ENCODE data around the gene PASD1. TPM values are rescaled to one million over a fixed set of nuclear protein-coding genes. Genes with fewer than 3 reads are reported as not detected.

The PASD1 gene
- total RNA-seq, 6 experiments from 2014 or later, result not detected

- Mint-ChIP-seq H3K4me3 (no peak overlapping the region), H3K27ac (no peak overlapping the region), H3K4me1 (ENCODE audit: low read depth) (no peaks in the 10 kb centered on the region), H3K36me3 (ENCODE audit: low read depth) (no peaks in the 10 kb centered on the region), H3K9me3 (no peaks in the 10 kb centered on the region), H3K27me3 (ENCODE audit: insufficient read depth) (no peaks in the 10 kb centered on the region; the same call in none of the 2 replicates)
- peak; percentile 6 for DNase-seq
- no peak for TF ChIP-seq CTCF (IDR thresholded peaks at IDR 0.05)
These were observed 138.7 kb downstream of the PASD1 start for GRCh38 chrX:151702026-151702714.

- no peaks in the 10 kb centered on the region for H3K36me3 Mint-ChIP-seq (ENCODE audit: low read depth)
- no peak for DNase-seq
- TF ChIP-seq CTCF (IDR thresholded peaks at IDR 0.05), result no peak
- no peak overlapping the region for H3K27ac Mint-ChIP-seq
- no peak overlapping the region for H3K4me3 Mint-ChIP-seq
- H3K27me3 Mint-ChIP-seq (ENCODE audit: insufficient read depth), result no peaks in the 10 kb centered on the region; the same call in 1 of the 2 replicates
- no peaks in the 10 kb centered on the region for H3K9me3 Mint-ChIP-seq
- no peaks in the 10 kb centered on the region for H3K4me1 Mint-ChIP-seq (ENCODE audit: low read depth)
These were observed 139.4 kb downstream of the PASD1 start for GRCh38 chrX:151702741-151703340.

- H3K27ac Mint-ChIP-seq, result no peak overlapping the region
- H3K4me1 Mint-ChIP-seq (ENCODE audit: low read depth), result no peaks in the 10 kb centered on the region
- H3K4me3 Mint-ChIP-seq, result no peak overlapping the region
- no peak for DNase-seq
- H3K27me3 Mint-ChIP-seq (ENCODE audit: insufficient read depth), result no peaks in the 10 kb centered on the region; the same call in 1 of the 2 replicates
- H3K36me3 Mint-ChIP-seq (ENCODE audit: low read depth), result no peaks in the 10 kb centered on the region
- TF ChIP-seq CTCF (IDR thresholded peaks at IDR 0.05), result no peak
- H3K9me3 Mint-ChIP-seq, result no peaks in the 10 kb centered on the region
These were observed 140.0 kb downstream of the PASD1 start for GRCh38 chrX:151703487-151703886.

- H3K36me3 Mint-ChIP-seq (ENCODE audit: low read depth), result no peaks in the 10 kb centered on the region
- no peaks in the 10 kb centered on the region for H3K4me1 Mint-ChIP-seq (ENCODE audit: low read depth)
- no peaks in the 10 kb centered on the region; the same call in 1 of the 2 replicates for H3K27me3 Mint-ChIP-seq (ENCODE audit: insufficient read depth)
- H3K9me3 Mint-ChIP-seq, result no peaks in the 10 kb centered on the region
- no peak for DNase-seq
- TF ChIP-seq CTCF (IDR thresholded peaks at IDR 0.05), result no peak
- H3K27ac Mint-ChIP-seq, result no peak overlapping the region
- H3K4me3 Mint-ChIP-seq, result no peak overlapping the region
These were observed 140.7 kb downstream of the PASD1 start for GRCh38 chrX:151704041-151704663.

- TF ChIP-seq CTCF (IDR thresholded peaks at IDR 0.05), result no peak
These were observed 145.3 kb downstream of the PASD1 start for GRCh38 chrX:151708821-151709220.

More at GRCh38 chrX:151708821-151709220, 145.3 kb downstream of the PASD1 start:
- Mint-ChIP-seq H3K36me3 (ENCODE audit: low read depth) (no peaks in the 10 kb centered on the region), H3K4me1 (ENCODE audit: low read depth) (no peaks in the 10 kb centered on the region), H3K9me3 (no peaks in the 10 kb centered on the region), H3K4me3 (no peak overlapping the region), H3K27ac (no peak overlapping the region), H3K27me3 (ENCODE audit: insufficient read depth) (no peaks in the 10 kb centered on the region; the same call in 1 of the 2 replicates)
- no peak for DNase-seq

All from HFFc6 (cell line).